Astrocyte of the cerebellum (primary cell): ENCODE results near the gene APBA3.

Experiments
- DNase-seq: peaks from one replicate; pipeline ENCODE4 v3.0.0-alpha.2; 2011; ENCODE audit warnings: low read depth
- H3K4me3 ChIP-seq: 2 replicates; pipeline ENCODE4 v1.5.1; 2011; ENCODE audit warnings: mild to moderate bottlenecking, low read depth, low read length, moderate library complexity
- in situ Hi-C: cut with HindIII; loops from 2 replicates; pipeline ENCODE4 v1.10.0; 2017; ENCODE audit warnings: low sequenced_read_pairs
- TF ChIP-seq, protein P1 (sequence below): IDR thresholded peaks from 2 replicates; pipeline ENCODE4 v1.5.1; 2012; ENCODE audit warnings: low read length, low read depth, moderate library complexity, mild to moderate bottlenecking; ENCODE audit errors: missing control alignments

The APBA3 gene

GRCh38 chr19:3708207-3708931 is 53.1 kb downstream of the APBA3 start, which contains the start of gene TJP3:
TJP3 (plus strand) TSS chr19:3708384; CDS start chr19:3728433, 20,049 bp downstream.
- DNase-seq, result no peak
- H3K4me3 ChIP-seq, result no peak within 1 kb of the TSS
- in situ Hi-C loops, result no loop called here

DNA sequence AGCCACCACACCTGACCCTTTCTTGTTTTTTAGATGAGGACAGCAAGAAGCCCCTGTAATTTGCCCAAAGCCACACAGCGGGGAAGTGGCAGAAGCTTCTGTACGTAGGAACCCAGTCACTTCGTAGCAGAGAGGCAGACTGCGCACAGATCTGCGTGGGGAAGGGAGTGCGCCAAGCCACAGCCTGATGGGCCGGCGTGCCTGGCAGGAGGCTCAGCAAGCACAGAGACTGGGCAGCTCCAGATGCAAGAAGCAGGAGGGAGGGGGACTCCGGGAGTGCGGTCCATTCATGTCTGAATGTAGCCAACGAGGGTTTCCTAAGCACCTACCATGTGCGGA is 53.7 kb downstream of the APBA3 start:
- in situ Hi-C loops, result no loop called here
- no peak overlapping the region for H3K4me3 ChIP-seq
- TF ChIP-seq, protein P1, sequence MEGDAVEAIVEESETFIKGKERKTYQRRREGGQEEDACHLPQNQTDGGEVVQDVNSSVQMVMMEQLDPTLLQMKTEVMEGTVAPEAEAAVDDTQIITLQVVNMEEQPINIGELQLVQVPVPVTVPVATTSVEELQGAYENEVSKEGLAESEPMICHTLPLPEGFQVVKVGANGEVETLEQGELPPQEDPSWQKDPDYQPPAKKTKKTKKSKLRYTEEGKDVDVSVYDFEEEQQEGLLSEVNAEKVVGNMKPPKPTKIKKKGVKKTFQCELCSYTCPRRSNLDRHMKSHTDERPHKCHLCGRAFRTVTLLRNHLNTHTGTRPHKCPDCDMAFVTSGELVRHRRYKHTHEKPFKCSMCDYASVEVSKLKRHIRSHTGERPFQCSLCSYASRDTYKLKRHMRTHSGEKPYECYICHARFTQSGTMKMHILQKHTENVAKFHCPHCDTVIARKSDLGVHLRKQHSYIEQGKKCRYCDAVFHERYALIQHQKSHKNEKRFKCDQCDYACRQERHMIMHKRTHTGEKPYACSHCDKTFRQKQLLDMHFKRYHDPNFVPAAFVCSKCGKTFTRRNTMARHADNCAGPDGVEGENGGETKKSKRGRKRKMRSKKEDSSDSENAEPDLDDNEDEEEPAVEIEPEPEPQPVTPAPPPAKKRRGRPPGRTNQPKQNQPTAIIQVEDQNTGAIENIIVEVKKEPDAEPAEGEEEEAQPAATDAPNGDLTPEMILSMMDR, result no peak
- no peak for DNase-seq

More at GRCh38 chr19:3708207-3708931, 53.1 kb downstream of the APBA3 start, which contains the start of gene TJP3:
- TF ChIP-seq, protein P1, result no peak

DNA sequence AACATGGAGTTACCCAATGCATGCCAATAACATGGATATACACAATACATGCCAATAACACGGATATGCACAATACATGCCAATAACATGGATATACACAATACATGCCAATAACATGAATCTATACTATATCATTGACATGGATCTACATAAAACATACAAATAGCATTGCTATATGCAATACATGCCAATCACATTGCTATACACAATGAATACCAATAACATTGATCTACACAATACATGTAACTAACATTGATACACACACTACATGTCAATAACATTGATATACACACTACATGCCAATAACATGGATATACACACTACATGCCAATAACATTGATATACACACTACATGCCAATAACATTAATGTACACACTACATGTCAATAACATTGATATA is 60.3 kb downstream of the APBA3 start:
- TF ChIP-seq, protein P1, result no peak
- in situ Hi-C loops, result no loop called here
- no peak overlapping the region for H3K4me3 ChIP-seq

More for the DNA sequence above, 60.3 kb downstream of the APBA3 start:
- no peak for DNase-seq
